OCI-LY1 (cell line): ENCODE results near the gene CLCNKB.

Experiments
- CTCF ChIP-seq: fragments of 200-600 bp; sonication (generic), shearing (Covaris generic); IDR thresholded peaks from 2 replicates; pipeline ENCODE4 v1.5.1; 2017; ENCODE audit warnings: mild to moderate bottlenecking, antibody characterized with exemption, low read length, moderate library complexity, mixed read lengths
- EZH2 ChIP-seq: fragments of 200-600 bp; sonication (generic), shearing (Covaris generic); IDR thresholded peaks from 2 replicates; pipeline ENCODE4 v1.8.0; 2017; ENCODE audit warnings: borderline replicate concordance, mixed run types, mild to moderate bottlenecking, antibody characterized with exemption, low read length, moderate library complexity, mixed read lengths

- TF ChIP-seq CTCF: no peak
- no peak for TF ChIP-seq EZH2
Observed at GRCh38 chr1:16046842-16047241, 3.3 kb downstream of the CLCNKB start.
